Measurements from ENCODE around the gene TMEM247.

- TF ChIP-seq JUND (IDR thresholded peaks at IDR 0.05) (no peak), CTCF (IDR thresholded peaks at IDR 0.05) (no peak), EZH2phosphoT487 (IDR thresholded peaks at IDR 0.05; ENCODE audit: borderline replicate concordance, low read depth) (no peak), SMC3 (IDR thresholded peaks at IDR 0.05; ENCODE audit: low read depth, low read length) (no peak), TAF1 (IDR thresholded peaks at IDR 0.05; ENCODE audit: borderline replicate concordance, low read depth, low read length) (no peak)
Observed at GRCh38 chr2:46435353-46435752, 44.0 kb upstream of the TMEM247 start.

All from SK-N-SH (cell line).